ENCODE results near the gene C5orf24.
"Not testable (repeated sequence)": the region's sequence is repeated elsewhere in the genome, so short reads cannot be mapped to it uniquely, and the experiment has no call there.

C5orf24 gene

GRCh38 chr5:134856465-134856864 is 10.7 kb downstream of the C5orf24 start:
- H3K79me2 ChIP-seq (ENCODE audit: control insufficient read depth, insufficient read depth, low read length, unreplicated experiment) = peaks cover 21% of the 10 kb centered on the region
- not testable (repeated sequence) for H3K4me1 ChIP-seq (ENCODE audit: control insufficient read depth, insufficient read depth, low read length, unreplicated experiment); H2AFZ ChIP-seq (ENCODE audit: low read length, unreplicated experiment); H3K4me3 ChIP-seq (ENCODE audit: low read depth, low read length); H3K27me3 ChIP-seq (ENCODE audit: insufficient read depth, low read length); H3K27ac ChIP-seq (ENCODE audit: low read depth, low read length)
- peaks cover 23% of the 10 kb centered on the region for H3K36me3 ChIP-seq (ENCODE audit: insufficient read depth, low read length)

- H3K4me3 ChIP-seq (ENCODE audit: low read depth, low read length) = no peak overlapping the region
- H3K4me1 ChIP-seq (ENCODE audit: control insufficient read depth, insufficient read depth, low read length, unreplicated experiment) = no peaks in the 10 kb centered on the region
- H3K27me3 ChIP-seq (ENCODE audit: insufficient read depth, low read length) = no peaks in the 10 kb centered on the region
- peaks cover 21% of the 10 kb centered on the region for H3K36me3 ChIP-seq (ENCODE audit: insufficient read depth, low read length)
- H3K27ac ChIP-seq (ENCODE audit: low read depth, low read length) = no peak overlapping the region
- H2AFZ ChIP-seq (ENCODE audit: low read length, unreplicated experiment) = no peak overlapping the region
- H3K79me2 ChIP-seq (ENCODE audit: control insufficient read depth, insufficient read depth, low read length, unreplicated experiment) = peaks cover 12% of the 10 kb centered on the region
Measured at GRCh38 chr5:134857401-134857800, 11.6 kb downstream of the C5orf24 start.

GRCh38 chr5:134864707-134865106 is 18.9 kb downstream of the C5orf24 start:
- Histone ChIP-seq H3K4me3 (ENCODE audit: low read depth, low read length) (no peak overlapping the region), H3K4me1 (ENCODE audit: control insufficient read depth, insufficient read depth, low read length, unreplicated experiment) (no peaks in the 10 kb centered on the region), H3K79me2 (ENCODE audit: control insufficient read depth, insufficient read depth, low read length, unreplicated experiment) (no peaks in the 10 kb centered on the region), H3K27ac (ENCODE audit: low read depth, low read length) (no peak overlapping the region), H3K27me3 (ENCODE audit: insufficient read depth, low read length) (no peaks in the 10 kb centered on the region), H3K36me3 (ENCODE audit: insufficient read depth, low read length) (no peaks in the 10 kb centered on the region), H2AFZ (ENCODE audit: low read length, unreplicated experiment) (no peak overlapping the region)

GRCh38 chr5:134873494-134873893 is 27.7 kb downstream of the C5orf24 start:
- H2AFZ ChIP-seq (ENCODE audit: low read length, unreplicated experiment) = peak overlapping the region; percentile 99
- H3K27me3 ChIP-seq (ENCODE audit: insufficient read depth, low read length) = no peaks in the 10 kb centered on the region
- H3K4me1 ChIP-seq (ENCODE audit: control insufficient read depth, insufficient read depth, low read length, unreplicated experiment) = peaks cover 12% of the 10 kb centered on the region
- peak overlapping the region; percentile 90 for H3K4me3 ChIP-seq (ENCODE audit: low read depth, low read length)
- H3K27ac ChIP-seq (ENCODE audit: low read depth, low read length) = peak overlapping the region; percentile 93; the same call in 1 of the 2 replicates
- no peaks in the 10 kb centered on the region for H3K36me3 ChIP-seq (ENCODE audit: insufficient read depth, low read length)
- H3K79me2 ChIP-seq (ENCODE audit: control insufficient read depth, insufficient read depth, low read length, unreplicated experiment) = peaks cover 24% of the 10 kb centered on the region

GRCh38 chr5:134873987-134874830 is 28.4 kb downstream of the C5orf24 start, which contains the start of gene TXNDC15:
TXNDC15 (plus strand) TSS chr5:134874371; CDS start chr5:134874428, 57 bp downstream.
- Histone ChIP-seq H3K4me1 (ENCODE audit: control insufficient read depth, insufficient read depth, low read length, unreplicated experiment) (peaks cover 12% of the 10 kb centered on the region), H3K4me3 (ENCODE audit: low read depth, low read length) (peak within 1 kb of the TSS; percentile 90), H3K27me3 (ENCODE audit: insufficient read depth, low read length) (no peaks in the 10 kb centered on the region), H3K36me3 (ENCODE audit: insufficient read depth, low read length) (no peaks in the 10 kb centered on the region), H2AFZ (ENCODE audit: low read length, unreplicated experiment) (peak within 1 kb of the TSS; percentile 99), H3K79me2 (ENCODE audit: control insufficient read depth, insufficient read depth, low read length, unreplicated experiment) (peaks cover 29% of the 10 kb centered on the region), H3K27ac (ENCODE audit: low read depth, low read length) (peak within 1 kb of the TSS; percentile 93)

GRCh38 chr5:134874831-134875655 is 29.3 kb downstream of the C5orf24 start:
- peaks cover 12% of the 10 kb centered on the region for H3K4me1 ChIP-seq (ENCODE audit: control insufficient read depth, insufficient read depth, low read length, unreplicated experiment)

GRCh38 chr5:134877159-134877558 is 31.4 kb downstream of the C5orf24 start:
- Histone ChIP-seq H3K27me3 (ENCODE audit: insufficient read depth, low read length) (no peaks in the 10 kb centered on the region), H3K4me3 (ENCODE audit: low read depth, low read length) (no peak overlapping the region), H3K4me1 (ENCODE audit: control insufficient read depth, insufficient read depth, low read length, unreplicated experiment) (peaks cover 12% of the 10 kb centered on the region), H3K79me2 (ENCODE audit: control insufficient read depth, insufficient read depth, low read length, unreplicated experiment) (peaks cover 41% of the 10 kb centered on the region), H3K27ac (ENCODE audit: low read depth, low read length) (no peak overlapping the region), H3K36me3 (ENCODE audit: insufficient read depth, low read length) (no peaks in the 10 kb centered on the region), H2AFZ (ENCODE audit: low read length, unreplicated experiment) (no peak overlapping the region)

More at GRCh38 chr5:134874831-134875655, 29.3 kb downstream of the C5orf24 start:
- Histone ChIP-seq H2AFZ (ENCODE audit: low read length, unreplicated experiment) (peak overlapping the region; percentile 99), H3K4me3 (ENCODE audit: low read depth, low read length) (peak overlapping the region; percentile 90), H3K27me3 (ENCODE audit: insufficient read depth, low read length) (no peaks in the 10 kb centered on the region), H3K27ac (ENCODE audit: low read depth, low read length) (peak overlapping the region; percentile 93), H3K79me2 (ENCODE audit: control insufficient read depth, insufficient read depth, low read length, unreplicated experiment) (peaks cover 34% of the 10 kb centered on the region), H3K36me3 (ENCODE audit: insufficient read depth, low read length) (no peaks in the 10 kb centered on the region)

GRCh38 chr5:134878403-134878802 is 32.6 kb downstream of the C5orf24 start:
- Histone ChIP-seq H3K27me3 (ENCODE audit: insufficient read depth, low read length) (no peaks in the 10 kb centered on the region), H3K27ac (ENCODE audit: low read depth, low read length) (no peak overlapping the region)

GRCh38 chr5:134879456-134879855 is 33.7 kb downstream of the C5orf24 start:
- no peak overlapping the region for H3K4me3 ChIP-seq (ENCODE audit: low read depth, low read length)
- H3K4me1 ChIP-seq (ENCODE audit: control insufficient read depth, insufficient read depth, low read length, unreplicated experiment) = peaks cover 5% of the 10 kb centered on the region
- H2AFZ ChIP-seq (ENCODE audit: low read length, unreplicated experiment) = no peak overlapping the region
- H3K27ac ChIP-seq (ENCODE audit: low read depth, low read length) = no peak overlapping the region
- no peaks in the 10 kb centered on the region for H3K36me3 ChIP-seq (ENCODE audit: insufficient read depth, low read length)
- peaks cover 41% of the 10 kb centered on the region for H3K79me2 ChIP-seq (ENCODE audit: control insufficient read depth, insufficient read depth, low read length, unreplicated experiment)
- no peaks in the 10 kb centered on the region for H3K27me3 ChIP-seq (ENCODE audit: insufficient read depth, low read length)

More at GRCh38 chr5:134878403-134878802, 32.6 kb downstream of the C5orf24 start:
- Histone ChIP-seq H3K4me3 (ENCODE audit: low read depth, low read length) (no peak overlapping the region), H2AFZ (ENCODE audit: low read length, unreplicated experiment) (no peak overlapping the region), H3K36me3 (ENCODE audit: insufficient read depth, low read length) (no peaks in the 10 kb centered on the region), H3K4me1 (ENCODE audit: control insufficient read depth, insufficient read depth, low read length, unreplicated experiment) (peaks cover 11% of the 10 kb centered on the region), H3K79me2 (ENCODE audit: control insufficient read depth, insufficient read depth, low read length, unreplicated experiment) (peaks cover 41% of the 10 kb centered on the region)

- not testable (repeated sequence) for H3K36me3 ChIP-seq (ENCODE audit: insufficient read depth, low read length); H2AFZ ChIP-seq (ENCODE audit: low read length, unreplicated experiment); H3K27me3 ChIP-seq (ENCODE audit: insufficient read depth, low read length); H3K4me1 ChIP-seq (ENCODE audit: control insufficient read depth, insufficient read depth, low read length, unreplicated experiment); H3K4me3 ChIP-seq (ENCODE audit: low read depth, low read length); H3K27ac ChIP-seq (ENCODE audit: low read depth, low read length)
- peaks cover 45% of the 10 kb centered on the region for H3K79me2 ChIP-seq (ENCODE audit: control insufficient read depth, insufficient read depth, low read length, unreplicated experiment)
Measured at GRCh38 chr5:134880937-134881336, 35.2 kb downstream of the C5orf24 start.
